ENCODE data around the gene UBL4B.

- TF ChIP-seq, protein P1, sequence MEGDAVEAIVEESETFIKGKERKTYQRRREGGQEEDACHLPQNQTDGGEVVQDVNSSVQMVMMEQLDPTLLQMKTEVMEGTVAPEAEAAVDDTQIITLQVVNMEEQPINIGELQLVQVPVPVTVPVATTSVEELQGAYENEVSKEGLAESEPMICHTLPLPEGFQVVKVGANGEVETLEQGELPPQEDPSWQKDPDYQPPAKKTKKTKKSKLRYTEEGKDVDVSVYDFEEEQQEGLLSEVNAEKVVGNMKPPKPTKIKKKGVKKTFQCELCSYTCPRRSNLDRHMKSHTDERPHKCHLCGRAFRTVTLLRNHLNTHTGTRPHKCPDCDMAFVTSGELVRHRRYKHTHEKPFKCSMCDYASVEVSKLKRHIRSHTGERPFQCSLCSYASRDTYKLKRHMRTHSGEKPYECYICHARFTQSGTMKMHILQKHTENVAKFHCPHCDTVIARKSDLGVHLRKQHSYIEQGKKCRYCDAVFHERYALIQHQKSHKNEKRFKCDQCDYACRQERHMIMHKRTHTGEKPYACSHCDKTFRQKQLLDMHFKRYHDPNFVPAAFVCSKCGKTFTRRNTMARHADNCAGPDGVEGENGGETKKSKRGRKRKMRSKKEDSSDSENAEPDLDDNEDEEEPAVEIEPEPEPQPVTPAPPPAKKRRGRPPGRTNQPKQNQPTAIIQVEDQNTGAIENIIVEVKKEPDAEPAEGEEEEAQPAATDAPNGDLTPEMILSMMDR (IDR thresholded peaks at IDR 0.05), result no peak
- TF ChIP-seq POLR2A (IDR thresholded peaks at IDR 0.05) (no peak), POLR2AphosphoS5 (IDR thresholded peaks at IDR 0.05) (no peak), EP300 (IDR thresholded peaks at IDR 0.05) (no peak)
Measured at GRCh38 chr1:110114173-110114572, 1.9 kb downstream of the UBL4B start.

Measured in suprapubic skin (tissue), 4 donors.